Measurements from ENCODE around the gene C14orf180.

C14orf180 gene

DNA sequence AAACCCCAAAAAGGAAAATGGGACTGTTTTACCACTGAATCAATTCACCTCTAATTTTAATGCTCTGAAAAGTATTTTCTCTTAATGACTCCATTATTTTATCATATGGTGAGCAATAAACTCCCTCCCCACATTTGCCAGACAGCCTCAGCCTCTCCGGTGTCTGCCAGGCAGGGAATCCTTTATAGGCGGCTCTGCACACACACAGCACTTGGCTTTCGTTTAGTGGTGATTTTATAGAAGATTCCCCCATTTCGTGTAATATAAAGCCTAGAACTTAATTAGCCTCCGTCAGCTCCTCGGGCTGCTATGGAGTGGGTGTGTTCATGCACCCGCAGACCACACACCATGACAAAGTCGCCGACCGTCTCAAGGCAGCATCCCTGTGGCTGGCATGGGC is 10.1 kb upstream of the C14orf180 start:
- TF ChIP-seq, protein P1, sequence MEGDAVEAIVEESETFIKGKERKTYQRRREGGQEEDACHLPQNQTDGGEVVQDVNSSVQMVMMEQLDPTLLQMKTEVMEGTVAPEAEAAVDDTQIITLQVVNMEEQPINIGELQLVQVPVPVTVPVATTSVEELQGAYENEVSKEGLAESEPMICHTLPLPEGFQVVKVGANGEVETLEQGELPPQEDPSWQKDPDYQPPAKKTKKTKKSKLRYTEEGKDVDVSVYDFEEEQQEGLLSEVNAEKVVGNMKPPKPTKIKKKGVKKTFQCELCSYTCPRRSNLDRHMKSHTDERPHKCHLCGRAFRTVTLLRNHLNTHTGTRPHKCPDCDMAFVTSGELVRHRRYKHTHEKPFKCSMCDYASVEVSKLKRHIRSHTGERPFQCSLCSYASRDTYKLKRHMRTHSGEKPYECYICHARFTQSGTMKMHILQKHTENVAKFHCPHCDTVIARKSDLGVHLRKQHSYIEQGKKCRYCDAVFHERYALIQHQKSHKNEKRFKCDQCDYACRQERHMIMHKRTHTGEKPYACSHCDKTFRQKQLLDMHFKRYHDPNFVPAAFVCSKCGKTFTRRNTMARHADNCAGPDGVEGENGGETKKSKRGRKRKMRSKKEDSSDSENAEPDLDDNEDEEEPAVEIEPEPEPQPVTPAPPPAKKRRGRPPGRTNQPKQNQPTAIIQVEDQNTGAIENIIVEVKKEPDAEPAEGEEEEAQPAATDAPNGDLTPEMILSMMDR (IDR thresholded peaks at IDR 0.05; ENCODE audit: insufficient read depth, low read depth, low read length, missing control alignments), result no peak
- no peak overlapping the region for H3K4me3 ChIP-seq (ENCODE audit: low read depth, low read length)
- no peak for DNase-seq (ENCODE audit: low read depth)

DNA sequence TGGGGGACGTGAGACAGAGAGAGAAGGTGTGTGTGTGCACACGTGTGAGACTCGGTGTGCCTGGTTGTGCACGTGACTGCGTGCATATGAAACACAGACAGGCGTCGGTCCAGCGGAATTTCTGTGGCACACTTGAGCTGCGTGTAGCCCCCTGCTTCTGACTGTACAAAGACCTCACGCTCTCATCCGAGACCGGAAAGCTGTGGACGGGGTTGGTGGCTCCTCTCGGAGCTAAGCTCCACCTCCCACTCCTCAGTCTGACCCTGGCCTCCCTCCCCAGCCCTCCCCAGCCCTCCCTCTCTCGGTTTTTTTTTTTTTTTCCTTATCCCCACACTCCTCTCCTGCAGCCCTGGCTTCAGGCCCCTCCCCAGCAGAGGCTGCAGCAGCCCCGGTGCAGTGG is 8.3 kb upstream of the C14orf180 start:
- no peak for DNase-seq (ENCODE audit: low read depth)
- H3K4me3 ChIP-seq (ENCODE audit: low read depth, low read length), result no peak overlapping the region
- TF ChIP-seq, protein P1 (IDR thresholded peaks at IDR 0.05; ENCODE audit: insufficient read depth, low read depth, low read length, missing control alignments), result no peak

DNA sequence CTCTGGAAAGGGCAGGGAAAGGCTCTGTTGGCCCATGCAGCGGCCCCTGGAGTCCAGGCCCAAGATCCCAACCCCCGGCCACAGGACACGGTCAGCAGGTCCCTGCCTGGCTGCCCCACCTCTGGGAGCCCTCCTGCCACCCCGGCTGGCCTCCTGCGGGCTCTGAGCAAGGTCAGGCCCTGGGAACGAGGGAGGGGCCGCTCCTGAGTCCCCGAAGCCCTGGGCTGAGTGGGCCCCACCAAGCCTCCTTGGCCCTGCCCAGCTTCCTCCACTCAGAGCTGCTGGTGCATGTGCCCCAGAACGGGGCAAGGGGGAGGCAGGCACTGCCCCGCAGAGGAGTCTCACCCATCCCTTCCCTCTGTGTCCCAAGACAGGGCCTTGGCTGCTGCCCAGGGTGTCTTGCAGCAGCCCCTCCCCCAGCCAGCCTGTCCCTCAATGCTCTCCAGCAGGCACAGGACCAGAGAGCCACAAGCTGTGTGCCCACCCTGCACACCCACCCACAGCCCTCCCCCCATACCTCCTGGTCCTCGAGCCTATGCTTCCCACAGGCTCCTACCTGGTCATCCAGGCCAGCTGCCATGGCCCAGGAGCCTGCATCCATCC is 7.4 kb upstream of the C14orf180 start:
- DNase-seq (ENCODE audit: low read depth), result no peak
- TF ChIP-seq, protein P1 (IDR thresholded peaks at IDR 0.05; ENCODE audit: insufficient read depth, low read depth, low read length, missing control alignments), result no peak
- no peak overlapping the region for H3K4me3 ChIP-seq (ENCODE audit: low read depth, low read length)

DNA sequence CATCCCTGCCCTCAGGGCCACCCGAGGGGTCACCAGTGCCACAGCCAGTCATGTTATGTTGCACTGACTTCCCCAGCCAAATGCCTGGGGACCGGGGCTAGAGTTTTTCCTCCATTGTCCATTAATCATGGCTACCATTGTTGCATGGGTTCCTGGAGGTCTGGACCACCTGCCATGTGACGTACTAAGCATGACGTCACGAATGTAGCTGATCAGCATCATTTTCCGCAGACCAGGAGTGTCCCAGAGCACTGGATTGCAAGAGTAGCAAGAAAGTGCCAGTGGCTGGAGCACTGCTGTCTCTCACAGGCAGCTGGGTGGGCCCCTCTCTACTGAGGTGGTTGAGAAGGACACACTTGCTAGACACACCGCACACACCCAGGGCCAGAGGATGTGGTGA is 6.9 kb upstream of the C14orf180 start:
- TF ChIP-seq, protein P1 (IDR thresholded peaks at IDR 0.05; ENCODE audit: insufficient read depth, low read depth, low read length, missing control alignments), result no peak
- no peak overlapping the region for H3K4me3 ChIP-seq (ENCODE audit: low read depth, low read length)
- no peak for DNase-seq (ENCODE audit: low read depth)

DNA sequence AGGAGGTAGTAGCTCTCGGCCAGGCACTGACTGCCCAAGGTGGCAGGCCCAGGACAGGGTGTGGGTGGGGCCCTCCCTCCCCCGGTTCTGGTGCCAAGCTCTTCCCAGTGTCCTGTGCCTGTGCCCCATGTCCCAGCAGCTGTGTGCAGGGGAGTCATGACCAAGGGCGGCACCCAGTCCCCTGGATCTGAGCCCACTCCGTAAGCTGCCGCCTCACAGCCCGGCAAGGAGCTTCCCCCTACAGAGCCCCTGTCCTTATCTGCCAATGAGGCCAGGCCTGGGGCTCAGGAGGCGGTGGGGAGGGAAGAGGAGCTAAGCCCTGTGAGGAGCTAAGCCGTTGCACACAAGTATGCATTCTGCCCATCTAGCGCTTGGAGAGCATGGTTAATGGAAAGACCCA is 5.6 kb upstream of the C14orf180 start:
- DNase-seq (ENCODE audit: low read depth), result no peak
- no peak overlapping the region for H3K4me3 ChIP-seq (ENCODE audit: low read depth, low read length)
- TF ChIP-seq, protein P1 (IDR thresholded peaks at IDR 0.05; ENCODE audit: insufficient read depth, low read depth, low read length, missing control alignments), result no peak

DNA sequence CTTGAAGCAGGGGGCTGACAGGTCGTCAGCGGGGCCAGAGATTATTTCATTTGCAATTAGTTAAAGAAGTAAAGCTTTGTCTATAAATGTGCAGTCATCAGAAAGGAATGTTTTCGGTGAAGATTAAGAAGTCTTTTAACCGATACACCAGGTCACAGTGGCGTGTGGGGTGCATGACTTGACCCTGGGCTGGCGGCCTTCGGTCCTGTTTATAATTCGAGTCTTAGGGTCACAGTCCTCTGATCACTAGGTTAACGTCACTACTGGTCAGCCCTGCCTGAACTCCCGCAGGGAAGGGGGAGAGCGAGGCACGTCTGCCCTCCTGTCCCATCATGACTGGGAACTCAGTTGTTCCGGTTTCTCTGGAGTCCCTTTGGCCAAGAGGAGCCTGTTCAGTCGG is 5.0 kb upstream of the C14orf180 start:
- no peak overlapping the region for H3K4me3 ChIP-seq (ENCODE audit: low read depth, low read length)
- TF ChIP-seq, protein P1 (IDR thresholded peaks at IDR 0.05; ENCODE audit: insufficient read depth, low read depth, low read length, missing control alignments), result no peak
- no peak for DNase-seq (ENCODE audit: low read depth)

DNA sequence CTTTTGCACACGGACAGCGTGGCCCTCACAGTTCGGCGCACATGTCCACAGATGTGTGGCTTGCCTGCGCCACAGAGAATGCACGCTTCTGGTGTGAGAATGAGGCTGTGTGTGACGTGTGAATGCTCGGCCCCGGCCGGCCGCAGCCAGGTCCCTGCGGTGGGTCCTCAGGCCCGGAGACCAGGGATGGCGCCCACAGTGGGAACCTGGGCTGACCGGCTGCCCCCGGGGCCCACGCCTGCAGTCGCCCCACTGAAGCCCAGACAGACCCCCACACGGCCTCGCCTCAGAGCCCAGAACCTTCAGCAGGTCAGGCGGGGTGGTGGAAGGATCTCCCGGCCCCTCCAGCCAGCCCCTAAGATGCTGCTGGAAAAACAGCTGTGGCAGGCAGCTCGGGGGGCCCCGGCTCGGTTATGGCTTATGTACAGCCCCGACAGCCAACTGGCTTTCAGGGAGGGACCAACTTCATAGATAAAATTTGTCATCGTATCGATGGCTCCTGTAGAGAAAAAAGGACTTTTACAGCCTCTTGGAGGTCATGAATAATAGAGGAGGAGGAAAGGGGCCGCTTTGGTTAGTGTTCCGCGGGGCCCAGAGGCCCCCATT is 4.5 kb upstream of the C14orf180 start:
- TF ChIP-seq, protein P1 (IDR thresholded peaks at IDR 0.05; ENCODE audit: insufficient read depth, low read depth, low read length, missing control alignments), result no peak
- H3K4me3 ChIP-seq (ENCODE audit: low read depth, low read length), result no peak overlapping the region

More for the DNA sequence above, 4.5 kb upstream of the C14orf180 start:
- DNase-seq (ENCODE audit: low read depth), result no peak
